ENCODE measurements around the gene P2RX2. TPM values are rescaled to one million over a fixed set of nuclear protein-coding genes. Genes with fewer than 3 reads are reported as not detected.

Gene P2RX2
- total and polyA plus RNA-seq, 8 donors = 0.19 to 0.78 TPM; not detected in 6

DNA sequence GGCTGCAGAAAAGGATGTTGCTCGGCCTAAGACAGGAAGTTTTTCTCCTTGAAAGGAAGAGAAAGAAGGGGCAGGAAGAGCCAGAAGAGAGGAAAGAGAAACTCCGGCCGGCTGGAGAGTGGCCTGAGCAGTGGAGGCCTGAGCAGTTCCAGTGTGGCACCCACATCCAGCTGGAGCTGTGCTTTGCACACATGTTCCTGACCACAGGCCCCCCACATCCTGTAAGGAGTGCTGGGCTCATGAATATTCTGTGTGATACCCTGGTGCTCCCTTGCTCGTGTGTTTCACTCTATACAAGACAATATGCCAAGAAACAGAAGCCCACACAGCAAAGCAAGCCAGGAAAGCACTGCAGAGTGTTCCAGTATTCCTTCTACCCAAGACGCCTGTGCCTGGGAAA is 41.5 kb downstream of the P2RX2 start:
- no peak for TF ChIP-seq POLR2A (IDR thresholded peaks at IDR 0.05)
- TF ChIP-seq EP300 (IDR thresholded peaks at IDR 0.05) = no peak
- TF ChIP-seq POLR2AphosphoS5 (IDR thresholded peaks at IDR 0.05) = no peak
- no peak for TF ChIP-seq CTCF (IDR thresholded peaks at IDR 0.05)
- Histone ChIP-seq H3K27me3 (no peaks in the 10 kb centered on the region), H3K4me3 (no peak overlapping the region), H3K36me3 (peaks cover 88 to 100% (median 100%) of the 10 kb centered on the region in 4 donors), H3K4me1 (no peaks in the 10 kb centered on the region), H3K27ac (no peak overlapping the region), H3K9me3 (no peaks in the 10 kb centered on the region)
- WGBS, 5 donors = 69 to 88% (median 82%) methylated on average over 5 of the region's 5 CpGs
- no peak for DNase-seq
- intact Hi-C loops (cut with DNase I; ENCODE audit: low total_unique reads) = no loop called here

GRCh38 chr12:132660996-132661395 is 42.4 kb downstream of the P2RX2 start:
- TF ChIP-seq EP300 (IDR thresholded peaks at IDR 0.05) (no peak), POLR2A (IDR thresholded peaks at IDR 0.05) (no peak), POLR2AphosphoS5 (IDR thresholded peaks at IDR 0.05) (no peak), CTCF (IDR thresholded peaks at IDR 0.05) (no peak)
- Histone ChIP-seq H3K9me3 (no peaks in the 10 kb centered on the region), H3K4me1 (no peaks in the 10 kb centered on the region), H3K4me3 (no peak overlapping the region), H3K27ac (no peak overlapping the region), H3K27me3 (no peaks in the 10 kb centered on the region), H3K36me3 (peaks cover 91 to 100% (median 100%) of the 10 kb centered on the region in 4 donors)
- peak in 1 of 2 donors; percentile 34 for DNase-seq
- 76 to 88% (median 82%) methylated on average over 11 of the region's 11 CpGs for WGBS, 5 donors
- intact Hi-C loops (cut with DNase I; ENCODE audit: low total_unique reads) = no loop called here

DNA sequence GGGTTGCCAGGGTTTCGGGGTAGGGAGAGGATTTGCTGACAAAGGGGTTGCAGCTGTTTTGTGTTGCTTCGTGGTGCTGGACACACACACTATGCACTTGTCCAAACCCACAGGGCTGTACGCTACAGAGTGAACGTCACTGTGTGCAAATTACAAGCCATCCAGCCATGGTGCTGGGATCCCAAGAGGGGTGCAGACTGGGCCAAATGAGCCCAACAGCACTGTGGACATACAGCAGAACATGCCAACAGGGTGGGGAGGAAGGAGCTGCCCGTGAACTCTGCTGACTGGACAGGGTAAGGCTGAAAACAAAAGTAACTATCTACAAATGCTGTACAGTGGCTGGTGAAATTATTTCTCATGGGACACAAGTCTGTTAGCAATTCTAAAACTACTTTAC is 43.4 kb downstream of the P2RX2 start:
- no peak for DNase-seq
- Histone ChIP-seq H3K4me3 (no peak overlapping the region), H3K36me3 (peaks cover 91 to 100% (median 100%) of the 10 kb centered on the region in 4 donors), H3K27ac (no peak overlapping the region), H3K9me3 (no peaks in the 10 kb centered on the region), H3K4me1 (no peaks in the 10 kb centered on the region), H3K27me3 (no peaks in the 10 kb centered on the region)
- WGBS, 5 donors = 67 to 92% (median 80%) methylated on average over 5 of the region's 5 CpGs
- TF ChIP-seq POLR2AphosphoS5 (IDR thresholded peaks at IDR 0.05) (no peak), EP300 (IDR thresholded peaks at IDR 0.05) (no peak)
- intact Hi-C loops (cut with DNase I; ENCODE audit: low total_unique reads) = no loop called here

DNA sequence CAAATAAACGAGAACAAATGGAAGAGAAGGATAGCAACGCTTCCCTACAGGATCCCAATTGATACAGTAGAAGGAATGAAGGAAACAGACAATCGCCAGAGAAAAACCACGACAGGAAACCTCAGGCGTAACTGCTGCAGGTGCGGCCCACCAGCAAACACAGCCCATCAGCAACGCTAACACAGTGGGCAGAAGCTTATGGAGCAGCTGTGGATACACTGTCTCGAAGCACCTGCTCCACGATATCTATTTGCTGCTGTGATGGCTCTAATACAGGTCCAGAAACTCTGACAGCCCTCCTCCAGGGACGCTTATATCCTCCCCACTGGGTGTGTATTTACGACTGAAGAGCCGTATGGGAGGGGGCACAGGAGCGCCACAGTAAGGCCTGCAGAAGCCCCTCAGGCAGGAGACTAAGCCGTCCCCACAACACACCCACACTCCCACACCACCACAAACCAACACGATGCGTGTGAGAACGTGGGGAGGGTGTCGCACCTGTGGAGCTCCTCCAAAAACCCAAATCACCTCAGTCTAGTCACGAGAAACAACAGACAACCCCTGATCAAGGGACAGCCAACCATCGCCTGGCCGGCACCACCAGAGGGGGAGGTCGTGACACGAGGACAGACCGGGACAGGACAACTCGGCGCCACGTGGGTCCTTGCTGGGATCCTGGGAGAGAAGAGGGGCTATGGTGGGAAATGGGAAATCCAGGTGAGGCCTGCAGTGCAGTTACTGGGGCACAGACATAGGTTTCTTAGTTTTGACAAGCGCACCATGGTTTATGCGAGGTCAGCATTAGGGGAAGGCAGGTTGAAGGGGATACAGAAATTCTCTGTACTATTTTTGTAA is 44.6 kb downstream of the P2RX2 start:
- intact Hi-C loops (cut with DNase I; ENCODE audit: low total_unique reads) = no loop called here
- Histone ChIP-seq H3K9me3 (no peaks in the 10 kb centered on the region), H3K36me3 (peaks cover 91 to 100% (median 100%) of the 10 kb centered on the region in 4 donors), H3K4me3 (no peak overlapping the region), H3K27me3 (no peaks in the 10 kb centered on the region), H3K4me1 (no peaks in the 10 kb centered on the region), H3K27ac (no peak overlapping the region)
- TF ChIP-seq CTCF (IDR thresholded peaks at IDR 0.05) (no peak), POLR2AphosphoS5 (IDR thresholded peaks at IDR 0.05) (no peak), EP300 (IDR thresholded peaks at IDR 0.05) (no peak), POLR2A (IDR thresholded peaks at IDR 0.05) (no peak)
- DNase-seq = no peak
- 87 to 91% (median 90%) methylated on average over 26 to 29 of the region's 29 CpGs for WGBS, 5 donors
